Tibial nerve (tissue), 4 donors: Measurements from ENCODE around the gene HEXIM2. TPM values are rescaled to one million over a fixed set of nuclear protein-coding genes. Genes with fewer than 3 reads are reported as not detected.
"Not testable (repeated sequence)": the region's sequence is repeated elsewhere in the genome, so short reads cannot be mapped to it uniquely, and the experiment has no call there.

Source experiments
- DNase-seq, 2 donors: peaks; one replicate each; pipeline ENCODE4 v3.0.0-alpha.2; 2019; ENCODE audit warnings: low spot score in 2 of 2
- H3K27ac ChIP-seq, 4 donors: fragments of 200-600 bp; sonication (generic) in 3 of 4; one replicate each; pipeline ENCODE4 v1.5.1; 2017 to 2019; ENCODE audit warnings: mild to moderate bottlenecking in 1 of 4
- H3K27me3 ChIP-seq, 2 donors: fragments of 200-600 bp; sonication (generic) in 1 of 2; one replicate each; pipeline versions ENCODE4 v1.5.1 to v1.6.0; 2017 to 2019
- H3K36me3 ChIP-seq, 3 donors: fragments of 200-600 bp; sonication (generic); one replicate each; pipeline ENCODE4 v1.5.1; 2018 to 2019
- H3K4me1 ChIP-seq, 4 donors: fragments of 200-600 bp; sonication (generic) in 3 of 4; one replicate each; pipeline ENCODE4 v1.5.1; 2017 to 2019
- H3K4me3 ChIP-seq, 4 donors: fragments of 200-600 bp; sonication (generic) in 3 of 4; one replicate each; pipeline ENCODE4 v1.5.1; 2017 to 2019; ENCODE audit warnings: mild to moderate bottlenecking in 1 of 4, moderate library complexity in 1 of 4
- H3K9me3 ChIP-seq, 4 donors: fragments of 200-600 bp; sonication (generic) in 3 of 4; one replicate each; pipeline ENCODE4 v1.5.1; 2017 to 2019
- CTCF ChIP-seq, 5 experiments: fragments of 200-600 bp in 3 of 5; fragments of 450-650 bp in 2 of 5; sonication (generic) in 3 of 5; IDR thresholded peaks; one replicate each; pipeline ENCODE4 v1.5.1; 2016 to 2019; ENCODE audit warnings: antibody characterized with exemption in 5 of 5, mild to moderate bottlenecking in 3 of 5, moderate library complexity in 2 of 5
- EP300 ChIP-seq, 2 donors: sonication (generic); formaldehyde crosslinking; IDR thresholded peaks; one replicate each; pipeline ENCODE4 v1.6.1; 2017; ENCODE audit warnings: antibody characterized with exemption in 2 of 2, mild to moderate bottlenecking in 1 of 2
- POLR2A ChIP-seq, 2 donors: fragments of 450-650 bp; IDR thresholded peaks; one replicate each; pipeline ENCODE4 v1.6.1; 2017; ENCODE audit warnings: antibody characterized with exemption in 2 of 2, mild to moderate bottlenecking in 2 of 2, moderate library complexity in 2 of 2
- WGBS, 2 donors: methylation state at CpG; one replicate each; pipeline ENCODE4 v1.1.5; 2018; 5-methylcytosine and 5-hydroxymethylcytosine counted together
- small RNA-seq: library from RNA; depleted of rRNA; stranded (forward); fragments of <200 nt; gene quantifications from one replicate; pipeline ENCODE3, GENCODE V24; 2016
- total RNA-seq, 4 donors: library from RNA; depleted of rRNA; stranded (reverse); fragments of >200 nt; gene quantifications; one replicate each; pipeline ENCODE4 v1.1.0, GENCODE V29; 2016

Gene HEXIM2
- total RNA-seq, 4 donors from 2014 or later: 6.6 to 17.5 (median 11.7) TPM

GRCh38 chr17:45200701-45201100, 39.0 kb downstream of the HEXIM2 start:
- Histone ChIP-seq H3K27ac (peak overlapping the region in 2 of 4 donors; percentile 67 to 82), H3K4me1 (peaks cover 0 to 43% (median 20%) of the 10 kb centered on the region in 4 donors), H3K27me3 (no peaks in the 10 kb centered on the region), H3K4me3 (no peak overlapping the region), H3K36me3 (no peaks in the 10 kb centered on the region), H3K9me3 (no peaks in the 10 kb centered on the region)
- DNase-seq: peak; percentile 68 to 76
- 29 to 39% methylated on average over 9 of the region's 9 CpGs for WGBS, 2 donors
- TF ChIP-seq POLR2A (IDR thresholded peaks at IDR 0.05) (no peak), CTCF (IDR thresholded peaks at IDR 0.05) (peak in 1 of 5 experiments; percentile 46), EP300 (IDR thresholded peaks at IDR 0.05) (peak in 1 of 2 donors; percentile 84)

- WGBS, 2 donors: 84% methylated on average over 4 of the region's 4 CpGs
These were observed 39.8 kb downstream of the HEXIM2 start for GRCh38 chr17:45201457-45201856.

GRCh38 chr17:45201880-45202279, 40.2 kb downstream of the HEXIM2 start:
- TF ChIP-seq EP300 (IDR thresholded peaks at IDR 0.05): peak; percentile 47 to 83
- H3K27ac ChIP-seq: peak overlapping the region; percentile 2 to 82 (median 66)
- WGBS, 2 donors: 54 to 69% methylated on average over 5 to 6 of the region's 6 CpGs
- DNase-seq: peak; percentile 24 to 51
- H3K4me3 ChIP-seq, H3K9me3 ChIP-seq, H3K27me3 ChIP-seq, H3K36me3 ChIP-seq: not testable (repeated sequence)
- peaks cover 0 to 43% (median 20%) of the 10 kb centered on the region in 4 donors for H3K4me1 ChIP-seq

More at GRCh38 chr17:45201457-45201856, 39.8 kb downstream of the HEXIM2 start:
- H3K27ac ChIP-seq: peak overlapping the region; percentile 2 to 82 (median 66)
- no peaks in the 10 kb centered on the region for H3K9me3 ChIP-seq
- no peaks in the 10 kb centered on the region for H3K27me3 ChIP-seq
- H3K36me3 ChIP-seq: no peaks in the 10 kb centered on the region
- no peak for DNase-seq
- TF ChIP-seq POLR2A (IDR thresholded peaks at IDR 0.05) (no peak), CTCF (IDR thresholded peaks at IDR 0.05) (no peak), EP300 (IDR thresholded peaks at IDR 0.05) (no peak)
- H3K4me1 ChIP-seq: peaks cover 0 to 43% (median 20%) of the 10 kb centered on the region in 4 donors
- H3K4me3 ChIP-seq: no peak overlapping the region

GRCh38 chr17:45218895-45219661, 57.4 kb downstream of the HEXIM2 start:
- peaks cover 0 to 9% of the 10 kb centered on the region in 2 donors for H3K27me3 ChIP-seq
- peaks cover 0 to 33% (median 4%) of the 10 kb centered on the region in 4 donors for H3K4me1 ChIP-seq
- H3K9me3 ChIP-seq: no peaks in the 10 kb centered on the region
- H3K27ac ChIP-seq: no peak overlapping the region
- peak; percentile 82 to 98 (median 97) for TF ChIP-seq CTCF (IDR thresholded peaks at IDR 0.05)
- TF ChIP-seq POLR2A (IDR thresholded peaks at IDR 0.05): no peak
- TF ChIP-seq EP300 (IDR thresholded peaks at IDR 0.05): peak in 1 of 2 donors; percentile 56
- DNase-seq: peak; percentile 91 to 99
- no peak overlapping the region for H3K4me3 ChIP-seq
- 15 to 18% methylated on average over 12 of the region's 12 CpGs for WGBS, 2 donors
- H3K36me3 ChIP-seq: no peaks in the 10 kb centered on the region

Small RNA genes lying within 50 kb of the gene (small RNA-seq; reads per million reads assigned to genes)
- not detected for gene MIR6784

Other genes with a start within 250 kb of the HEXIM2 start
- gene GFAP, start 246.4 kb upstream of the HEXIM2 start, total RNA-seq: 10 to 100 TPM in 1 of 4 donors, 1 to 10 TPM in 3; 1.6 to 37.2 (median 7.3) TPM
- gene KIF18B, start 214.1 kb upstream of the HEXIM2 start, total RNA-seq: under 1 TPM in 2 of 4 donors, not detected in 2; 0.30 to 0.66 TPM
- 10 to 100 TPM in 3 of 4 donors, 1 to 10 TPM in 1; 9.8 to 25.5 (median 21.2) TPM for gene C1QL1, start 193.6 kb upstream of the HEXIM2 start, total RNA-seq
- 10 to 100 TPM; 47.7 to 53.2 (median 49.5) TPM for gene DCAKD, start 110.2 kb upstream of the HEXIM2 start, total RNA-seq
- 10 to 100 TPM; 63.2 to 97.9 (median 80.1) TPM for gene NMT1, start 100.6 kb upstream of the HEXIM2 start, total RNA-seq
- gene PLCD3, start 29.4 kb upstream of the HEXIM2 start, total RNA-seq: 100 to 1,000 TPM in 1 of 4 donors, 10 to 100 TPM in 3; 45.7 to 103 (median 69.3) TPM
- gene ACBD4, start 26.2 kb upstream of the HEXIM2 start, total RNA-seq: 10 to 100 TPM; 25.9 to 41.9 (median 28.2) TPM
- gene HEXIM1, start 13.4 kb upstream of the HEXIM2 start, total RNA-seq: 10 to 100 TPM; 22.2 to 35.2 (median 29.7) TPM
- 10 to 100 TPM; 19.2 to 42.9 (median 24.6) TPM for gene FMNL1, start 60.0 kb downstream of the HEXIM2 start, total RNA-seq
- gene SPATA32, start 100.2 kb downstream of the HEXIM2 start, total RNA-seq: not detected
- 10 to 100 TPM in 3 of 4 donors, 1 to 10 TPM in 1; 9.6 to 15.6 (median 13.3) TPM for gene MAP3K14, start 155.1 kb downstream of the HEXIM2 start, total RNA-seq